ENCODE results near the gene RNF220.

DNA sequence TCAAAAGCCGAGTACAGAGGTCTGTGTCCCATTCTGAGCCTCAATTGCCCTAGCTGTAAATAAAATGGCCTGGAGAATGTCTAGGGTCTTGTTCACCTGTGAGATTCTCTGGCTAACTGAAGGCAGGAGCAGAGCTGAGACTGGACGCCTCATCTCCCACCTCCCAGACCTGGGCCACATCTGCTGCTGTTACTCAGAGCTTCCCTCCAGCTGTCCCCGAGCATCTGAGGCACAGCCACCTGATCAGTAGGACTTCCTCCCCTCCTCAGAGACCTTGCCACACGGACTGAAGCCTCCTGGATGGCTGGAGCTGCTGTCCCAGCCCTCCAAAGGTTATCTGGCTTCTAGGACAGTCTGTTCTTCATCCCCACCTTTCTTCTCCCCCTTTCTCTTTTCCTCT is 206.8 kb downstream of the RNF220 start:
- TF ChIP-seq, protein P1, sequence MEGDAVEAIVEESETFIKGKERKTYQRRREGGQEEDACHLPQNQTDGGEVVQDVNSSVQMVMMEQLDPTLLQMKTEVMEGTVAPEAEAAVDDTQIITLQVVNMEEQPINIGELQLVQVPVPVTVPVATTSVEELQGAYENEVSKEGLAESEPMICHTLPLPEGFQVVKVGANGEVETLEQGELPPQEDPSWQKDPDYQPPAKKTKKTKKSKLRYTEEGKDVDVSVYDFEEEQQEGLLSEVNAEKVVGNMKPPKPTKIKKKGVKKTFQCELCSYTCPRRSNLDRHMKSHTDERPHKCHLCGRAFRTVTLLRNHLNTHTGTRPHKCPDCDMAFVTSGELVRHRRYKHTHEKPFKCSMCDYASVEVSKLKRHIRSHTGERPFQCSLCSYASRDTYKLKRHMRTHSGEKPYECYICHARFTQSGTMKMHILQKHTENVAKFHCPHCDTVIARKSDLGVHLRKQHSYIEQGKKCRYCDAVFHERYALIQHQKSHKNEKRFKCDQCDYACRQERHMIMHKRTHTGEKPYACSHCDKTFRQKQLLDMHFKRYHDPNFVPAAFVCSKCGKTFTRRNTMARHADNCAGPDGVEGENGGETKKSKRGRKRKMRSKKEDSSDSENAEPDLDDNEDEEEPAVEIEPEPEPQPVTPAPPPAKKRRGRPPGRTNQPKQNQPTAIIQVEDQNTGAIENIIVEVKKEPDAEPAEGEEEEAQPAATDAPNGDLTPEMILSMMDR (IDR thresholded peaks at IDR 0.05; ENCODE audit: low read depth, low read length, poor library complexity, severe bottlenecking), result no peak
- TF ChIP-seq EZH2phosphoT487 (IDR thresholded peaks at IDR 0.05; ENCODE audit: borderline replicate concordance, low read length), result no peak
